SKM-1 (cell line): ENCODE results near the gene ZNF70.
"Not testable (repeated sequence)": the region's sequence is repeated elsewhere in the genome, so short reads cannot be mapped to it uniquely, and the experiment has no call there.

ENCODE experiments used
- DNase-seq: peaks from one replicate; lab custom pipeline; 2025; ENCODE audit not compliant: unreplicated experiment; lab: John Stamatoyannopoulos, UW

Gene ZNF70

DNA sequence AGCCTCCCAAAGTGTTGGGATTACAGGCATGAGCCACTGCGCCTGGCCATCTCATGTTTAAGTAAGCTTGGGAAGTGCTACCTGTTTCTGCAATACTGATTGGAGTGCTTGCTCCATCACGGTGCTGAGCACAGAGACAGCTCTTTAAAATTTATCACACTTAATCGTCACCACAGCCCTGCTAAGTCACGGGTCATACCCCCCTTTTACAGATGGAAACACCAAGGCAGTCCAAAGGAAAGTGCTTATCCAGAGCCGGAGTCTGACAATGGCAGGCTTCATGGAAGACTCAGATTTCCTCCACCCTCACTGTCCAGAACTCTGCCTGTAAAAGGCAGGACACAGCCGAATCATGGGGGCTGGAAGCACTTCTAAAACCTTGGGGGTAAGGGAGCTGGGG is 9.1 kb upstream of the ZNF70 start:
- DNase-seq: no peak

DNA sequence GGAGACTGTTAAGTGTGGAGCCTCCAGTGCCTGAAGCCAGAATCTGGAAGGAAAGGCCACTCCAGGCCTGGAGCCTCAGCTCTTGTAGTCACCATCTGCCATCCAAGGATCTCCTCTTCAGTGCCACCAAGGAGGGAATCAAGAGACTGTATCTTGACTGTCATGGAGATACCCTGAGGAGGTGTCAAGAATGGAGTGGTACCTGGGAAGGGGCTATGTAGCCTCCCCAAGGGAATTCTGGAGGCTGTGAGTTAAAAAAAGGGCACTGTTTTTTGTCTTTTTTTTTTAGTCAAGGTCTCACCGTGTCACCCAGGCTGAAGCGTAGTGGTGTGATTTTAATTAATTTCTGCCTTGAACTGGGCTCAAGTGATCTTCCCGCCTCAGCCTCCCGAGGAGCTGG is 8.7 kb upstream of the ZNF70 start:
- no peak for DNase-seq

DNA sequence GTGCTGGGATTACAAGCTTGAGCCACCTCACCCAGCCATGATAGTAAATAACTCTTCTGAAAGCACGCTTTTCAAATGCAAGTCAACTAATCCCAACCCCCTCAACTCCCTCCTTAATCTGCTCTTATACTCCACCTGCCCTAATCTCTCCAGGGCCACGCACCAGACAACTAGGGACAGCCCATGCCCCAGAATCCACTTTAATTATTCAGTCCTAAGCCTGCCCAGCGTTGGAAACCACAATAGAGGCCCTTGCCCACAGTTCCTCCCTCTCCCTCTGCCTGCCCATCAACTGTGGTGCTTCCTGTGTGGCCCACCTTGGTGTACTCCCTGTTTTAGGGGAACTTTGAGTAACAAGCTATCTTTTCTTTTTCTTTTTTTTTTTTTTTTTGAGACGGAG is 6.0 kb upstream of the ZNF70 start:
- DNase-seq: no peak

DNA sequence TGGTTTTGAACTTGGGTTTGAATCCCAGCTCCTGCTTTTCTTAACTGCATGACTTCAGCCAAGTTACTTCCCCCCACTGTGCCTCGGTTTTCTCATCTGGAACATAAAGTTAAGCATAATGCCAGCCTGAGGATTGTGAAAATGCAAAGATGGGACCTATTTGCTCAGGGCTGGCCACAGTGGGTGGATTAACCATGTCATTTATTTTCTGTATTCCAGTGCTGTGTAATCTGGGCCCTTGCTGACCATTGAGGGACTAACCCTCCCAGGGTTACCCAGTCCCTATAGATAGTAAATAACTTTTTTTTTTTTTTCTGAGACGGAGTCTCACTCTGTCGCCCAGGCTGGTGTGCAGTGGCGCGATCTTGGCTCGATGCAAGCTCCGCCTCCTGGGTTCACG is 4.8 kb upstream of the ZNF70 start:
- no peak for DNase-seq

DNA sequence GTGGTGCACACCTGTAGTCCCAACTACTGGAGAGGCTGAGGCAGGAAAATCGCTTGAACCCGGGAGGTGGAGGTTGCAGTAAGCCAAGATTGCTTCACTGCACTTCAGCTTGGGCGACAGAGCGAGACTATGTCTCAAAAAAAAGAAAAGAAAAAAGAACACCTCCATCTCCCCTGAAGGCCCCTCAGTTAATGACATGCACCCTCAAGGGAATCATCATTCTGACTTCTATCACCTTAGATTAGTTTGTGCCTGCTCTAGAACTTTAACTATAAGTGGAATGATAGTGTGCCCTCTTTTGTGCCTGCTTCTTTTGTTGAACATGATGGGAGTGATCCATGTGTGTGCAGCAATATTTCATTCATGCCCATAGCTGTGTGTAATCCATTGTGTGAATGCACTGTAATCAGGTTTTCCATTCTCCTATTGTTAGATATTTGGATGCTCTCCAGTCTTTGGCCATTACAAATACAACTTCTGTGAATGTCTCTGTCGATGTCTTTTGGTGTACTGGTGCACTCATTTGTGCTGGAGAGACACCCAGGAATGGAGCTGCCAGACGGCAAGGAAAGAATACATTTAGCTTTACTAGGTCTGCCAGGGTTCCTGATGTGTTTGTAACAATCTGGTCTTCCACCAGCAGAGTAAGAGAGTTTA is 4.2 kb upstream of the ZNF70 start:
- no peak for DNase-seq

DNA sequence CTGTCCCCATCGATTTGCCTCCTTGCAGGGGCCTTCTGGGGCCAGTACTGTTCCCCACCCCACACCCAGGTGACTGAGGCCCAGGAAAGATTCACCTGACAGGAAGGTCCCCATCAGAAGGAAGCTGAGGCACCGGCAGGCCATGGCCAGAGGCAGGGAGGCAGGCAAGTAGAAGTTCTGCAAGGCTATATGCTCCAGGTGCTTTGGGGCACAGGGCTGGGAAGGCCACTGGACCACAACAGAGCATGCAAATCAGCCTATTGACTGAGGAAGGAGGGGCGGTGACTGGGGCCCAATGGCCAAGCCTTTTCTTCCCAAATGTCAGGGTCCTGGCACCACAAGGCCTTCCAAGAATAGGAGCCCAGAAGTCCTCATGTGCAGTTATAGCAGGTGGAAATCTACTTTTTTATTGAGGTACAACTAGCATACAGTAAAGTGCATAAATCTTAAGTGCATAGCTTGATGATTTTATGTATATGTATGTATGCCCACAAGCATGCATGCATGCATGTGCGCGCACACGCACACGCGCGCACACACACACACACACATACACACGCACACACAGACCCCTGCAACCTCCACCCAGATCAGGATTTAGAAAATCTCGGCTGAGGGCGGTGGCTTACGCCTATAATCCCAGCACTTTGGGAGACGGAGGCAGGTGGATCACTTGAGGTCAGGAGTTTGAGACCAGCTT is 3.5 kb upstream of the ZNF70 start, which contains the start of gene VPREB3:
TSS of gene VPREB3 (minus strand) at position 206 of the 700 bp plus-strand sequence. CDS start at position 144, 62 bp downstream.
- no peak for DNase-seq

DNA sequence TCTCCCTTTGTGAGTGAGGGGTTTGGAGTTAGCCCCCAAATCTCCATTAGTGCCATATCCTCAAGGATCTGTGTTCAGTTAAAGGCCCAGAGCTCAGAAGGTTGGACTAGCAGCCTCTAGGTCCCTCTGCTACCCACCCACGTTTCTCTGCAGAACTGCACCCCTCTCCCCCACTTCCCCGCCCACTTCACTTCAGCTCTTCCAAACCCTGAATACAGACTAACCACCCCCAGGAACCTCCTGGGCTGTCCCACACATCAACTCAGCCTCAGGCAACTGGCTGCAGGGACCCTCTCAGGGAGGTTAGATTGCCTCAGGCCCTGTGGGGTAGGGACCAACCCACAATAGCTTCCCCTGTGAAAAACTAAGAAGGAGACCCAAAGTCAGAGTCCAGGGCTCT is 2.5 kb upstream of the ZNF70 start:
- DNase-seq: no peak

DNA sequence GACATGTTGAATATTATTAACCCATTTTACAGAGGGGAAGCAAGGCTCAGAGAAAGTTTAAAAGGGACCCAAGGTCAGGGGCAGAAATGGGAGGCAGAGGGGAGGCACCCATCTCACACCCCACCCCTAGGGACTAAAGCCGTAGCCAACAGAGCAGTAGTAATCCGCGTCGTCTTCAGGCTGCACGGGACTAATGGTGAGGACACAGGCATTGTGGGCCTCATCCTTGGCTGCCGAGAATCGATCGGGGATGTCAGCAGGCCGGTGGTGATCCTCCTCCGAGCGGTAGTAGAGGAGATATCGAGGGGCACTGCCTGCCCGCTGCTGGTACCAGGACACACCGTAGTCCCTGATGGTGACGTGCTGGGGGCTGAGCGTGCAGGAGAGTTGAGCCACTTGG is 1.8 kb upstream of the ZNF70 start:
- no peak for DNase-seq

DNA sequence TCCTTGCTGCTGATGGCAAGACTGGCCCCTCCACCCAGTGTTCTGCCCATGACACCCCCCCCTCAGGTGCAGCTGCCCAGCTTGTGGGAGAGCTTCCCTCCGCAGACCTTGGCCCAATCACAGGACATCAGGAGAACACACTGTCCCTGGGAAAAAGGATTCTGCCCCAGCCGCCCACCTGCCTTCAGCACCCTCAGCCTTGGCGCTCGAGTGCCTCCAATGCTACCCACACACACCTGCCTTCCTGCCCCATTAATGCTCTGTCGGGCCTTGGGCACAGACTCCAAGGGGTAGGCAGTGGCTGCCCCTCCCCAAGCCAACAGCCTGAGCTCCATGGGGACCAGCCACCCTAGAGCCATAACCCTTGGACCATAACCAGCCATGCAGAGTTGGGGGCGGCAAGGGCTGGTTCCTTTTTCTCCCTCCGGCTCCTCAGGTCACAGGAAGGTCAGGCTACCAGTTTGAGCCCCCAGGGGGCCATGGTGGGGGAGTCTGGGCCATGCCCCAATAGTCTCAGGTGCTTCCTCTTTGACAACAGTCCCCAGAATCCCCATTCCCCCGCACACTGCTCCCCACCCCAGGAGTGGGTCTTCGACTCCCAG is 1.3 kb upstream of the ZNF70 start:
- no peak for DNase-seq

DNA sequence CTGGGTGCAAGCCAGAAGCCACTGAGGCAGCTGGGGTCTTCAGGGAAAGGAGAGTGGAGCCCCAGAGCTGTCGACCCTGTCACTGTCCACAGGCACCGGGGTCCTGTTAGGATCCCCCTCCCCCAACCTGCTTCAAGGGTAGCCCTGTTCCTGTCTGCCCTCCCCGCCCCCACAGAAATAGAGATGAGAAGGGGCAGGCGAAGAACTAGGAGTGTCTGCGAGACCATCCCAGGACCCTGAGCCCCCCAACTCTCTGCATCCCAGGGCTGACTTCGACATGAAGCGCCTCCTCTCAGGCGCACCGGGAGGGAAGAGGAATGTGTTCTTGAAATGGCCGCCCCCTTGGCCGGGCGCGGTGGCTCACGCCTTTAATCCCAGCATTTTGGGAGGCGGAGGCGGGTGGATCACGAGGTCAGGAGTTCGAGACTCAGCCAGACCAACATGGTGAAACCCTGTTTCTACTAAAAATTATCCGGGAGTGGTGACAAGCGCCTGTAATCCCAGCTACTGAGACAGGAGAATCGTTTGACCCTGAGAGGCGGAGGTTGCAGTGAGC is 607 bp upstream of the ZNF70 start:
- no peak for DNase-seq

DNA sequence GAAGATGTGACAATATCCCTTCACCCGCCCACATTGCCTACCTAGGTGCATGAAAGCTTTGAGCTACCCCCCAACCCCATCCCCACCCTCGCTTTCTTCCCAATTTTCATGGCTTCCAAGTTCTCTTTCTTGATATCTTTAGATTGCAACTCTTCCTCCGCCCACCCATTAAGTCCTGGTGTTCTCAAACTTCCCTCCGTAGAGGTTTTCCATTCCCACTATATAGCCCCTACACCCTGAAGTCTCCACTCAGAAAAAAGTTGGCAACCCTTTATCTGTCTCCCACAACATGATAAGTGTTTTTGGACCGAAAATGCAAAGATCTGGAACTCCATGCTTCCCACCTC is 572 bp downstream of the ZNF70 start:
- DNase-seq: no peak

DNA sequence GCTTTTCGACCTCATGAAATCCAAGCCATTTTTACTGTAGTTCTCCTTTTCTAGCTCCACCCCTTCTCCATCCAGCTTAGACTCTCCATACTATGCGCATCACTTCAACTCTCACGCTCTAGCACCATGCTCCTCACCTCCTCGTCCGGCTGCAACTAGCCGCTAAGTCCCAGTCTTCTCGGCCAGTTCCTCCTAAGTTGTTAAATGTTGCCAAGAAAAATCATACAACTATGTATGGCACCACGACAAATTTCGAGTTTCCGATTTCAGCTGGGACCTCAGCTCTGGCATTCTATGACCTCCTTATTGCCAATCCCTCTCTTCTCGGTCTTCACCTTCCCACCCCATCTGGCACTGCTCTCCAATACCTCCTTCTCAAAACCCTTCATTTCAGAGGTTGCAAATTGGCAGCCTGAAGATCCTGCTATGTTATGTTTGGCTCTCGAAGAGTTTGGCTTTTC is 1.0 kb downstream of the ZNF70 start:
- no peak for DNase-seq

DNA sequence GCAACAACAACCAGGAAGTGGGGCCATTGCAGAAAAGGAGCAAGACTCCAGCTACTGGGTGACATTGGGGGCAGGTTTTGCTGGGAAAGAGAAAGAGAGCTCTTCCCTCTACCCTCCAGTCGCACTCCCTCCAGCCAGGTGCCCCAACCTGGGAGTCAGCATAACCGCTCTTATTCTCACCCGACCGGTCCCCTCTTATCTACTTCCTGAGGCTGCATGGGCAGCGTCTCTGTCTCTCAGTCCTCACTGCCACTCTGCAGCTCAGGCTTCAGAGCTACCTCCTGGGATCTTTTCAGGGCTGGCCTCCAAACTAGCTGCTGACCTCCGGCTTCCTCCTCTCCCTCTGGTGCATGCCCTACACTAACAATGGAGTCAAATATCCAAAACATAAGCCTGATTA is 5.1 kb downstream of the ZNF70 start:
- DNase-seq: no peak

DNA sequence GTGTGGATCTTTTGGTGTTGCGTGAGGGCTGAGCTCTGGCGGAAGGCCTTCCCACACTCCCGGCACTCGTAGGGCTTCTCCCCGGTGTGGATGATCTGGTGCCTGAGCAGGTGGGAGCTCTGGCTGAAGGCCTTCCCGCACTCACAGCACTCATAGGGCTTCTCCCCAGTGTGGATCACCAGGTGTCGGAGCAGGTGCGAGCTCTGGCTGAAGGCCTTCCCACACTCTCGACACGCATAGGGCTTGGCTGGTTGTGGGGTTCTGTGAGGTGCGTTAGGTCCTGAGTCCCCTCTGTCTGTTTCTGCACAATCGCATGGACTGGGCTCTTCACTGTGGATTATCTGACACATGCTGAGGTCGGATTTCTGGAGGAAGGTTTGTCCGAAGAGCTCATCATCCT is 6.4 kb downstream of the ZNF70 start:
- no peak for DNase-seq

DNA sequence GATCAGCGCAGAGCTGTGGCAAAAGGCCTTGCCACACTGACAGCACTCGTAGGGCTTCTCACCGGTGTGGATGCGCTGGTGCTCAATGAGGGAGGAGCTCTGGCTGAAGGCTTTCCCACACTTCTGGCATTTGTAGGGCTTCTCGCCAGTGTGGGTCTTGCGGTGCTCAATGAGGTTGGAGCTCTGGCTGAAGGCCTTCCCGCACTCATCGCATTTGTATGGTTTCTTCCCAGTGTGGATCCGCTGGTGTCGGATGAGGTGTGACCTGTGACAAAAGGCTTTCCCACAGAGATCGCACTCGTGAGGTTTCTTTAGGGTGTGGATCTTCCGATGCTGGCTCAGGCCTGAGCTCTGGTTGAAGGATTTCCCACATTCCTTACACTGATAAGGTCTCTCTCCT is 6.9 kb downstream of the ZNF70 start:
- DNase-seq: no peak

DNA sequence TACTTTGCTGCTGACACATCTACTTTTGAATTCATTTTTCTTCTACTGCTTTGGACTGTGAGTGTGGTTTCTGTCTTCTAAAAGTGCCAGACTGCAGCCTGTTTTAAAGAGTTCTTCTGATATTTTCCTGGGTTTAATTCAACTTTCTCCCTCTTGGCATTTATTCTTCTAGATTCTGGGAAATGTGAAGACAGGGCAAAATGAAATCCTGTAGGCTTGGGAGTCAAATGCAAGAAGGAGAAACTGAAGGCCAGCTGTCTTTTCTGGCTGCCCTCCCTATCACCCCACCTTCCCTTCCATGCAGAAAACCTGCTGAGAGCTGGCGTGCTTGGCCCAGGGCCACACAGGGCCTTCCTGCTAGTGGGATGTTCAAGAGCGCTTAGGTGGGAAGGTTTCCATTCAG is 7.6 kb downstream of the ZNF70 start:
- DNase-seq: no peak

DNA sequence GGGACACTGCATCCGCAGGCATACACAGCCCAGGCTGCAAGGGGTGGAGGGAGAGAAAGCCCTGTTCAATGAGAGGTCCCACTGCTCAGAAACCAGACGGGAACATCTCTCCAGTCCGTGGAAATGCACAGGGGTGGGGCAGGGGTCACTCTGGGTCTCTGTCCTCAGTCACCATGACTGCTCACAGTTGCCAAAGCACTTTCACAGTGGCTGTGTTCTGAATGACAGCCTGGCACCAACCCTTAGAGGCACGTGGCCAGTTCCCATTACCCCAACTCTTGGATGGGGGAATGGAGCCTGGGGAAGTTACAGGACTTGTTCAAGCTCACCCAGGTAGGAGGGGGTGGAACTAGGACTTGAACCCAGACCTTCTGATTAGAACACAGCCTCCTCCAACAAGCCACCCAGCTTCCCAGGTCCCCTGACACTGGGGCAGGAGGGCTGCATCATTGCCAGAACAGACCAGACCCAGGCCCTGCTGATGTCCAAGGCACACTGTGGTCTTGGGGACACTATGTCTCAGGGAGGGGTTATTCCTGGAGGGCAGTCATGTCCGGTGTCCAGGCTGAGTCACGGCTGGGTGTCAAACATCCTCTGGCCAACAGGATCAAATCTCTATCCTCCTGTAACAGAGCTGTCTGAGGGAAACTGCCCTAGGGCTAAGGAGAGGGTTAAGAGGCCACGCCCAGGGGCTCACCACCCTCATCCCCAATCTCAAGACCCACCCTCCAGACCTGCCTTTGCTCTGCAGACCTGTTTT is 8.2 kb downstream of the ZNF70 start:
- DNase-seq: no peak

DNA sequence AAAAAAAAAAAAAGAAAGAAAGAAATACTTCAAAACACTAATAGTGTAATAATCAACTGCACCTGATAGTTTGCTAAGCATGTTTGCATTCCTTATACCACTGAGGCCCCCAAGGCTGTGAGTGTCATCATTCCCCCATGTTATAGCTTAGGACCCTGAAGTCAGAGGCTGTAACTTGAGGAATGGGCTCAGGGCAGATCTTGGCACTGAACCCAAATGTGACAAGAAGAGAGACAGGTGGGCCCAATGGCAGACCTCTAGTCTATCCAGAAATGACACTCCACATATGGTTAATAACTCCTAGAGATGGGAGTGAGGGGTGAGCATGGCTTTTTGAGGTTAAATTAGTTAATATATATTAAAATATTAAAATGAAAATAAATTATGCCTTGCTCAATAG is 13.2 kb downstream of the ZNF70 start:
- no peak for DNase-seq

DNA sequence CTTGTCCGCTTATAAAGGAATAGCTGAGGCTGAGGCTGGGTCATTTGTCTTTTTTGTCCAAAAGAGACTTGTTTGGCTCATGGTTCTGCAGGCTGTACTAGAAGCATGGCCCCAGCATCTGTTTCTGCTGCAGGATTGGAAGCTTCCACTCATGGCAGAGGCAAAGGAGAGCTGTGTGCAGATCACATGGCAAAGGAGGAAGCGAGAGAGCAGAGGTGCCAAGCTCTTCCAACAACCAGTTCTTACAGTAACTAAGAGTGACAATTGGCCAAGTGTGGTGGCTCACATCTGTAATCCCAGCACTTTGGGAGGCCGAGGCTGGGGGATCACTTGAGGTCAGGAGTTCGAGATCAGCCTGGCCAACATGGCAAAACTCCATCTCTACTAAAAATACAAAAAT is 22.8 kb downstream of the ZNF70 start:
- DNase-seq: not testable (repeated sequence)

DNA sequence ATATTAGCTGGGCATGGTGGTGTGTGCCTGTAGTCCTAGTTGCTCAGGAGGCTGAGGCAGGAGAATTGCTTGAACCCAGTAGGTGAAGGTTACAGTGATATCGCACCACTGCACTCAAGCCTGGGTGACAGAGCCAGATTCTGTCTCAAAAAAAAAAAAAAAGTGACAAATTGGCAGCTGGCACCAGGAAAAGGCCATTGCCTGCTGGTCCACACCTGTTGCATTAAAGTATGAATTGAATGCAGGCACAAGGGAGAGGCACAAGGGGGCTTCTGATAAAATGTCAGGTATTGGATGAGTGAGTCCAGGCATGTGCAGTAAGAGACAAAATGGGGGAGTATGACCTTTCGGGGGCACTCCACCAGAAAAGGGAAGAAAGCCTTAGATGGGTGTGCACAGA is 28.2 kb downstream of the ZNF70 start:
- DNase-seq: no peak

DNA sequence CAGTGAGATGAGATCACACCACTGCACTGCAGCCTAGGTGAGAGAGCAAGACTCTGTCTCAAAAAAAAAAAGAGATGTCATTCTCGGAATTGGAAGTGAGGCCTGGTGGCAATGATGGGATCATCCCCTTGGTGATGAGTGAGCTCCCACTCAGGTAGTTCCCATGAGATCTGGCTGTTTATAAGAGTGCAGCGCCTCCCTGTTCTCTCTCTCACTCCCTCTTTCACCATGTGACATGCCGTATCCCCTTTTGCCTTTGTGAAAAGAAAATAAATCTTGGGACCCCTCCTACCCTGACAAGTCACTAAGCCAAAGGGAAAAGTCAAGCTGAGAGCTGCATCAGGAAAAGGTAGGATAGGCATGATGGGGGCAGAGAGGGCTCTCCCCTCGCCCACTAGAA is 28.8 kb downstream of the ZNF70 start:
- no peak for DNase-seq

DNA sequence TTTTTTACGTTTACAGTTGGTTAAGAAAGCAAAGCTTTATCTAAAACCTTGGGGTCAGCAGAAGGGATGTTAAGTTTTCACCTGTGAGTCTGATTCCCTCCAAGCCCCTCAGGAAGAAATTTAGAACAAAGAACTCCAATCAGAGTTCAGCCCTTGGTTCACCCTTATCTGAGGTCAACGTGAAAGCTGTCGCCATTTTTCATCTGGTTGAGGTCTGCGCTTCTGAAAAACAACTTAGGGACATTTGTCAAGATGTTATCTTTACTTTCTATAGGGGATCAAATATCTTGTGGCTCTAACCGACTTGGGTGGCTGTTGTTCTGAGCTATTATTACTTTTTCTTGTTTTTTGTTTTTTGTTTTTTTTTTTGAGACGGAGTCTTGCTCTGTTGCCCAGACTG is 30.1 kb downstream of the ZNF70 start:
- no peak for DNase-seq
